ENCODE measurements around the gene ASPN. TPM values are rescaled to one million over a fixed set of nuclear protein-coding genes. Genes with fewer than 3 reads are reported as not detected.

The ASPN gene
- polyA plus RNA-seq, 1 experiment = 1.1 TPM

DNA sequence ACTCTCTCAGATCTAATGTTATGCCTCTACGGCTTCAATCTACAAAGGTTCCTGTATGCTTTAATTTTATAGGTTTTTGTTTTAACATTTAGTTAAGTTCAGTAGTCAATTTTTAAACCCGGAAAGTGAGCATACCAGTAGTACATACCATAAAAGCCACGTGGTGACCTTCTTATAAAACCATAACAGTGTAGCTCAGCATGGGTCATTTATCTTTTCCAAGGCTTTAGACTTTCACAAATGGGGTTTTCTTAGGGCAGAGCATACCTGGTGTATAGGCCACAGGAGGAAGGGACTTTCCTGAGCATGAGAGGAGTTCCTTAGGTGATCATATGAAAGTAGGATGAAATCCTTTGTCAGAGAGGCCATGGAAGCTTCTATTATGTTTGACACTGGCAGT, 30.3 kb upstream of the ASPN start:
- Histone ChIP-seq H3K27ac (ENCODE audit: low read depth, low read length) (no peak overlapping the region), H3K27me3 (ENCODE audit: control insufficient read depth, insufficient read depth, low read length) (no peaks in the 10 kb centered on the region), H3K4me3 (ENCODE audit: low read depth, low read length) (no peak overlapping the region), H3K9me3 (ENCODE audit: control insufficient read depth, insufficient read depth, low read length) (no peaks in the 10 kb centered on the region)
- ChIA-PET POLR2A (no interaction called here), CTCF (interaction anchor here (1.5 kb wide), 1 partner anchor 13 kb away, joined by 3 read pairs; no protein-coding TSS in a partner anchor)
- no peak for TF ChIP-seq CTCF (IDR thresholded peaks at IDR 0.05; ENCODE audit: low read depth, low read length)
- no peak for DNase-seq (ENCODE audit: low read depth, low spot score)

- ChIA-PET CTCF (no interaction called here), POLR2A (no interaction called here)
- no peak for TF ChIP-seq CTCF (IDR thresholded peaks at IDR 0.05; ENCODE audit: low read depth, low read length)
These were observed 28.4 kb upstream of the ASPN start for GRCh38 chr9:92510747-92511146.

DNA sequence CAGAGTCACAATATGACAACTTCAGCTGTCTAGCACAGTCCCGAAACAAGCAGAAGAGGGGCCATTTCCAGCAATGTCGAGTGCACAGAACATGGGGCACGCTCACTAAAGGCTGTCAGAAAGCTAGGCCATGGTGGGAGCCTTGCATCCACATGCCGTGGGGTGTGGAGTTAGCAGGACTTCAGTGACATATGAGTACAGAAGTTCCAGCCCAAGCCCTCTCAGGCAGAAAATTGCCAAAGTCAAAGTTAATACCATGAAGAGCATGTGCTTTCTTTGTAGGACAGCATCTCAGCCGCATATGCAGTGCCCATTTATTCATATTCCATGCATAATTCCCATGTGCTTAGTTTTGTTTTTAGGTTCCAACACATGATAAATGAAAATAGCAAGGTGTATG, 26.7 kb upstream of the ASPN start:
- H3K27ac ChIP-seq (ENCODE audit: low read depth, low read length) = no peak overlapping the region
- no peak overlapping the region for H3K4me3 ChIP-seq (ENCODE audit: low read depth, low read length)
- H3K9me3 ChIP-seq (ENCODE audit: control insufficient read depth, insufficient read depth, low read length) = no peaks in the 10 kb centered on the region
- no peak for DNase-seq (ENCODE audit: low read depth, low spot score)
- no peaks in the 10 kb centered on the region for H3K27me3 ChIP-seq (ENCODE audit: control insufficient read depth, insufficient read depth, low read length)
- no peak for TF ChIP-seq CTCF (IDR thresholded peaks at IDR 0.05; ENCODE audit: low read depth, low read length)
- POLR2A ChIA-PET = no interaction called here
- CTCF ChIA-PET = interaction anchor here (0.5 kb wide), 1 partner anchor 13 kb away, joined by 3 read pairs; no protein-coding TSS in a partner anchor

More at GRCh38 chr9:92510747-92511146, 28.4 kb upstream of the ASPN start:
- no peak for DNase-seq (ENCODE audit: low read depth, low spot score)
- no peak overlapping the region for H3K4me3 ChIP-seq (ENCODE audit: low read depth, low read length)
- H3K9me3 ChIP-seq (ENCODE audit: control insufficient read depth, insufficient read depth, low read length) = no peaks in the 10 kb centered on the region
- H3K27me3 ChIP-seq (ENCODE audit: control insufficient read depth, insufficient read depth, low read length) = no peaks in the 10 kb centered on the region
- no peak overlapping the region for H3K27ac ChIP-seq (ENCODE audit: low read depth, low read length)

DNA sequence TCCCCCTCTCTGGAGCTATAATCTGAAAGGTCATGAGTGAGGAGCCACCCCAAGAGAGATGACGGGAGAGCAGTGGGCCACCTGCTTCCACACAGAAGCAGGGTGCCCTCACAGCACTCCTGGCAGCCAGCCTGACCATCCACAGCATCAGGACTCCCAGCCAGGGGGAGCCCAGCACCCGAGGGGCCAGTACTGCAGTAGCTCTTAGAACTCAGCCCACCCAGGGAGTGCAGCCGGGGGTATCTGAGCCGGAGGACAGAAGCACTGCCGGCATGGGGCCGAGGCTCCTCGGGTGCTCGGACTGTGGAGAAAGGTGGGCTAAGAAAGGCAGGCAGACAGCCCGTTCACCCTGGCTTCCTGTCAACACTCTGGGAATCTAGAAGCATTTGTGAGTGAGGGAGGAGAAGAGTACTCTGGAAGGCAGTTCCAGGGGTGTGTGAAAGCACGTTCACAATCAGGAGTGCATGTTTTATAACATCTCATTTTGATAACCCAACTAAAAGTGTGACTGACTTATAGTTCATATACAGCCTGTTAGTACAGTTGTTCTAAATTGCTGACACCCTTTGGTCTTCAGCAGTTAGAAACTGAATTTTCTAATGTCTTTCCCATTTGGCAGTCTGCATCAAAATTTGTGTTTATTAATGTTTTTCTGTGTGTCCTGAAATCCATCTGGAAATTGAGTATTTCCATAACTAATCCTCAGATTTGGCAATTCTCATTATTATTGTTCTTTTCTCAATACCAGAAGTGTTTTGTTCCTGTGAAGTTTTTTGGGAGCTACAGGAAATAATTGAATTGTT, 25.9 kb upstream of the ASPN start:
- ChIA-PET POLR2A (no interaction called here), CTCF (interaction anchor here (0.6 to 1.3 kb wide), 2 partner anchors 12 to 384 kb away, joined by 3 read pairs; no protein-coding TSS in a partner anchor)
- H3K4me3 ChIP-seq (ENCODE audit: low read depth, low read length) = no peak overlapping the region
- H3K9me3 ChIP-seq (ENCODE audit: control insufficient read depth, insufficient read depth, low read length) = no peaks in the 10 kb centered on the region
- H3K27ac ChIP-seq (ENCODE audit: low read depth, low read length) = peak overlapping the region; percentile 43
- DNase-seq (ENCODE audit: low read depth, low spot score) = no peak
- 0 out of 2 replicates have a peak, but pooled peaks have one; percentile 19 for TF ChIP-seq CTCF (IDR thresholded peaks at IDR 0.05; ENCODE audit: low read depth, low read length)
- no peaks in the 10 kb centered on the region for H3K27me3 ChIP-seq (ENCODE audit: control insufficient read depth, insufficient read depth, low read length)

GRCh38 chr9:92507496-92507895, 25.2 kb upstream of the ASPN start:
- ChIA-PET CTCF (interaction anchor here (0.6 to 1.4 kb wide), 3 partner anchors 13 to 383 kb away, joined by 3 read pairs; no protein-coding TSS in a partner anchor), POLR2A (no interaction called here)
- H3K27ac ChIP-seq (ENCODE audit: low read depth, low read length) = peak overlapping the region; percentile 43

More at GRCh38 chr9:92507496-92507895, 25.2 kb upstream of the ASPN start:
- no peaks in the 10 kb centered on the region for H3K9me3 ChIP-seq (ENCODE audit: control insufficient read depth, insufficient read depth, low read length)
- no peak overlapping the region for H3K4me3 ChIP-seq (ENCODE audit: low read depth, low read length)
- no peak for TF ChIP-seq CTCF (IDR thresholded peaks at IDR 0.05; ENCODE audit: low read depth, low read length)
- no peaks in the 10 kb centered on the region for H3K27me3 ChIP-seq (ENCODE audit: control insufficient read depth, insufficient read depth, low read length)
- no peak for DNase-seq (ENCODE audit: low read depth, low spot score)

All from AG04450 (cell line).